GM12873 (cell line): ENCODE results near the gene FGFRL1.

ENCODE experiments used
- CTCF ChIP-seq: IDR thresholded peaks from 2 replicates; pipeline ENCODE4 v1.5.1; 2012; ENCODE audit warnings: low read depth, mild to moderate bottlenecking, moderate library complexity, low read length, control low read depth; ENCODE audit not compliant: insufficient read depth; ENCODE audit errors: missing control alignments

The FGFRL1 gene

DNA sequence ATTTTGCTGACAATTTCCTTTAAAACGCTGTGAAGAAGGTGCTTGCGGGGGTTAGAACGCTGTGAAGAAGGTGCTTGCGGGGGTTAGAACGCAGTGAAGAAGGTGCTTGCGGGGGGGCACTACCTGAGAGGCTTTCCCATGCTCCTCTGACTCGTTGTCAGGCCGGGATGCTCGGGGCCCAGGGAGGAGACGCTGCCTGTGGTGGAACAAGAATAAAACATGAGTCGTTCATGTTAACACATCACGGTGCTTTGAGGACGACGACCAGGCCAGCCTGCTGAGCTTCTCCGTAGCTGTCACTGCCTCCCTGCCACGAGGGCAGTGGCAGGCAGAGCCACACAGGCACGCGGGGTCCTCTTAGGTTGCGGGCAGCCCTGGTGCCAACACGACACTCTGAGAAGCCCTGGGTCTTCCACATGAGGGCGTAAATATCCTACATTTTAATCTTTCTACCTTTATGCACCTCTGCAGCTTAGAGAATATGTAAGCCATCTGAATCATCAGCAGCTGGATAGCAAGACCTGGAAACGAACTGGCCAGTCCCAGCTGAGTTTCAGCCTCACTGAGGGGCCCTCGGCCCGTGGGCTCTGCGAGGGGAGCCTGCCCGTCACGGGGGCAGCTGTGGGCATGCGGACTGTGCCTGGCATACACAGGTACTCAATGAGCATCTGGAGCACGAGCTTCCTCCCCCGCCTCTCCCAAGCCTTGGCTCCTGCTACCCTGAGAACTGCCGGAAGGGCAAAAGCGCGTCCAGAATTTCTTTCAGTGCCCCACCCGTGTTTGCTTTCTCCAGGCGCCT, 47.0 kb downstream of the FGFRL1 start:
- TF ChIP-seq CTCF: no peak

GRCh38 chr4:1058997-1059665, 47.7 kb downstream of the FGFRL1 start:
- TF ChIP-seq CTCF: no peak

DNA sequence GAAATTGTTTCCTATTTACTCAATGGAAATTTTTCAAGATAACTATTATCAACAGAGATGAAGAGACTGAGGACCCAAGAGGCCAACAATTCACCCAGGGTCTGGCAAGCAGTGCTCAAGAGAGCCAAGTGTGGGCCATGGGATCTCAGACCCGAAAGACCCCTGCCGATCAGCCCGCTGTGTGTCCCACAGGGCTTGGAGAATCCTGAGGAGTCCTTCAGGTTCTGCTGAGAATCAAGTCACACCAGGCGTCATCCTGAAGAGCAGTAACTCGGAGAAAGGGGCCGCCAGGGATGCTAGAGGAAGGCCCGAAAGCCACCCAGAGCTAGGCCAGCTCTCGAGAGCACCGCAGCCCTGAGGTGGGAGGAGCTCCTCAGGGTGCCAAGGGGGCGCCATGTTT, 48.7 kb downstream of the FGFRL1 start:
- TF ChIP-seq CTCF: no peak

- TF ChIP-seq CTCF: no peak
These were observed 49.2 kb downstream of the FGFRL1 start for GRCh38 chr4:1060621-1061020.

GRCh38 chr4:1061056-1061700, 49.8 kb downstream of the FGFRL1 start:
- TF ChIP-seq CTCF: no peak

DNA sequence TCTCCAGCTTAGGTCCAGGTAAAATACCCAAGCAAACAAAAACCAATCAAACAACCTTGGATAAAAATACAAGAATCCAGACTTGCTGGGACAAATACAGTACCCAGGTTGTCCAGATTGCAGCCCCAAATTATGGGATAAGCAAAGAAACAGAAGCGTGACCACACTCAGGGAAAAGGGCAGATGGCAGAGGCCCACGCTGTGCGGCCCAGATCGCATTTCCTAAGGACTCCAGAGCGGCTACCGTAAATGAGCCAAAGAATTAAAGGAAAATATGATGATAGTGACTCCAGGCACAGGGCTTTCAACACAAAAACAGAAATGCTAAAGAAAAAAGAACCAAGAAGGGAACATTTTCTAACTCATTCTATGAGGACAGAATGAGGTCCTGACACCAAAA, 50.3 kb downstream of the FGFRL1 start:
- TF ChIP-seq CTCF: no peak

DNA sequence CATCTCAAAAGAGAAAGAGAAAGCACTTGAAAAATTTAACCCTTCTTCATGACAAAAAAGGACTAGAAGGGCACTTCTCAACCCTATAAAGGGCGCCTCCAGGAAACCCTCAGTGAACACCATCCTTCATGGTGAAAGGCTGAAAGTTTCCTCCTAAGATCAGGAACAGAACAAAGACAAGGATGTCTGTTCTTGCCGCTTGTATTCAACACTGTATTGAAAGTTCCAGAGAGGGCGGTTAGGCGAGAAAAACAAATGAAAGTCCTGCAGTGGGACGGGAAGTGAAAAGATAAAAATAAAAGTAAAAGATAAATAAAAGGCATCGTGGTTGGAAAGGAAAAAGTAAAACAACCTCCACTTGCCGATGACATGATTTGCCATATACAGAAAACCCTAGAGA, 51.0 kb downstream of the FGFRL1 start:
- TF ChIP-seq CTCF: no peak
